ENCODE results near the gene DLK1.

DNA sequence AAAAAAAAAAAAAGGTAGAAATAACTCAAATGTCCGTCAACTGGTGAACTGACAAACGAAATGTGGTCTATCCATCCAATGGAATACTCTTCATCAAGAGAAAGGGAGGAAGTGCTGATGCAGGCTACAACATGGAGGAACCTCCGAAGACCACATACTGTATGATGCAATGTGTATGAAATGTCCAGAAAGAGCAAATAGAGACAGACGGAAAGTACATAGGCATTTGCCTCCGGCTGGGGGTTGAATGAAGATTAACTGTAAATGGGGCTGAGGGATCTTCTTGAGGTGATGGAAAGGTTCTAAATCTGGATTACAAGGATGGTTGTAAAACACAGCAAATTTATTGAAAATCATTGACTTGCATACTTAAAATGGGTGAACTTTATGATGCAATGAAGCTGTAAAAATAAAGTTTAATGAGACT lies 35.4 kb downstream of the DLK1 start:
- TF ChIP-seq, protein P1, sequence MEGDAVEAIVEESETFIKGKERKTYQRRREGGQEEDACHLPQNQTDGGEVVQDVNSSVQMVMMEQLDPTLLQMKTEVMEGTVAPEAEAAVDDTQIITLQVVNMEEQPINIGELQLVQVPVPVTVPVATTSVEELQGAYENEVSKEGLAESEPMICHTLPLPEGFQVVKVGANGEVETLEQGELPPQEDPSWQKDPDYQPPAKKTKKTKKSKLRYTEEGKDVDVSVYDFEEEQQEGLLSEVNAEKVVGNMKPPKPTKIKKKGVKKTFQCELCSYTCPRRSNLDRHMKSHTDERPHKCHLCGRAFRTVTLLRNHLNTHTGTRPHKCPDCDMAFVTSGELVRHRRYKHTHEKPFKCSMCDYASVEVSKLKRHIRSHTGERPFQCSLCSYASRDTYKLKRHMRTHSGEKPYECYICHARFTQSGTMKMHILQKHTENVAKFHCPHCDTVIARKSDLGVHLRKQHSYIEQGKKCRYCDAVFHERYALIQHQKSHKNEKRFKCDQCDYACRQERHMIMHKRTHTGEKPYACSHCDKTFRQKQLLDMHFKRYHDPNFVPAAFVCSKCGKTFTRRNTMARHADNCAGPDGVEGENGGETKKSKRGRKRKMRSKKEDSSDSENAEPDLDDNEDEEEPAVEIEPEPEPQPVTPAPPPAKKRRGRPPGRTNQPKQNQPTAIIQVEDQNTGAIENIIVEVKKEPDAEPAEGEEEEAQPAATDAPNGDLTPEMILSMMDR (IDR thresholded peaks at IDR 0.05) = no peak
- no peak for TF ChIP-seq POLR2A (IDR thresholded peaks at IDR 0.05)

All from testis (tissue), 2 donors.